NCI-H1092 (cell line): ENCODE results near the gene NELFB.

Source experiments
- DNase-seq: peaks from one replicate; lab custom pipeline; 2025; lab: John Stamatoyannopoulos, UW

Gene NELFB

GRCh38 chr9:137314561-137315560 is 59.7 kb downstream of the NELFB start:
- DNase-seq = no peak

- no peak for DNase-seq
Observed at GRCh38 chr9:137315581-137316011, 60.5 kb downstream of the NELFB start.

GRCh38 chr9:137316012-137316981 is 61.2 kb downstream of the NELFB start:
- no peak for DNase-seq

- no peak for DNase-seq
Observed at GRCh38 chr9:137317021-137317717, 62.0 kb downstream of the NELFB start.

GRCh38 chr9:137317718-137318511 is 62.8 kb downstream of the NELFB start:
- DNase-seq = no peak

GRCh38 chr9:137318602-137319001 is 63.5 kb downstream of the NELFB start:
- no peak for DNase-seq

GRCh38 chr9:137319011-137319738 is 64.0 kb downstream of the NELFB start:
- no peak for DNase-seq

GRCh38 chr9:137319739-137320551 is 64.8 kb downstream of the NELFB start:
- no peak for DNase-seq

- DNase-seq = no peak
Observed at GRCh38 chr9:137320555-137321384, 65.6 kb downstream of the NELFB start.

- no peak for DNase-seq
Observed at GRCh38 chr9:137321726-137322361, 66.7 kb downstream of the NELFB start.
